ENCODE data around the gene GCSAM. TPM values are rescaled to one million over a fixed set of nuclear protein-coding genes. Genes with fewer than 3 reads are reported as not detected.
A peak's percentile ranks its signal among the peaks of the same experiment; 100 is the strongest.

The GCSAM gene
- total RNA-seq, 2 donors from 2014 or later, result 14.2 to 21.2 TPM

- peaks cover 41% of the 10 kb centered on the region for H3K4me1 Mint-ChIP-seq
- no peaks in the 10 kb centered on the region for H3K9me3 ChIP-seq (ENCODE audit: control insufficient read depth, low read length, poor library complexity, severe bottlenecking)
- DNase-seq (no peak), ATAC-seq (no peak)
- no peaks in the 10 kb centered on the region for H3K27me3 Mint-ChIP-seq
- peak overlapping the region; percentile 100 for H3K27ac Mint-ChIP-seq
- peaks cover 3% of the 10 kb centered on the region for H3K36me3 Mint-ChIP-seq (ENCODE audit: low read depth)
- no peak overlapping the region for H3K4me3 Mint-ChIP-seq
Measured at GRCh38 chr3:112136959-112137693, 4.1 kb upstream of the GCSAM start.

- H3K36me3 Mint-ChIP-seq (ENCODE audit: low read depth), result peaks cover 3% of the 10 kb centered on the region
- peak overlapping the region; percentile 100 for H3K27ac Mint-ChIP-seq
- no peaks in the 10 kb centered on the region for H3K9me3 ChIP-seq (ENCODE audit: control insufficient read depth, low read length, poor library complexity, severe bottlenecking)
- peaks cover 45% of the 10 kb centered on the region for H3K4me1 Mint-ChIP-seq
- H3K4me3 Mint-ChIP-seq, result peak overlapping the region; percentile 25
- ATAC-seq, result no peak
- H3K27me3 Mint-ChIP-seq, result no peaks in the 10 kb centered on the region
- DNase-seq, result no peak
Measured at GRCh38 chr3:112136046-112136445, 3.0 kb upstream of the GCSAM start.

GRCh38 chr3:112134335-112135124, 1.5 kb upstream of the GCSAM start:
- peak overlapping the region; percentile 83 for H3K4me3 Mint-ChIP-seq
- peak; percentile 46 for ATAC-seq

GRCh38 chr3:112133626-112134334, 732 bp upstream of the GCSAM start:
- Mint-ChIP-seq H3K36me3 (ENCODE audit: low read depth) (peaks cover 8% of the 10 kb centered on the region), H3K27me3 (no peaks in the 10 kb centered on the region), H3K27ac (peak overlapping the region; percentile 100), H3K4me1 (peaks cover 66% of the 10 kb centered on the region), H3K4me3 (peak overlapping the region; percentile 99)
- H3K9me3 ChIP-seq (ENCODE audit: control insufficient read depth, low read length, poor library complexity, severe bottlenecking), result no peaks in the 10 kb centered on the region
- DNase-seq (no peak), ATAC-seq (no peak)

More at GRCh38 chr3:112134335-112135124, 1.5 kb upstream of the GCSAM start:
- Mint-ChIP-seq H3K27me3 (no peaks in the 10 kb centered on the region), H3K36me3 (ENCODE audit: low read depth) (peaks cover 8% of the 10 kb centered on the region), H3K27ac (peak overlapping the region; percentile 100), H3K4me1 (peaks cover 58% of the 10 kb centered on the region)
- DNase-seq, result no peak
- no peaks in the 10 kb centered on the region for H3K9me3 ChIP-seq (ENCODE audit: control insufficient read depth, low read length, poor library complexity, severe bottlenecking)

GRCh38 chr3:112132554-112132953, 494 bp downstream of the GCSAM start:
- no peak for ATAC-seq
- Mint-ChIP-seq H3K4me1 (peaks cover 72% of the 10 kb centered on the region), H3K27me3 (no peaks in the 10 kb centered on the region), H3K4me3 (peak overlapping the region; percentile 99), H3K36me3 (ENCODE audit: low read depth) (peaks cover 8% of the 10 kb centered on the region), H3K27ac (peak overlapping the region; percentile 100)
- H3K9me3 ChIP-seq (ENCODE audit: control insufficient read depth, low read length, poor library complexity, severe bottlenecking), result no peaks in the 10 kb centered on the region
- DNase-seq, result no peak

- H3K27me3 Mint-ChIP-seq, result no peaks in the 10 kb centered on the region
- H3K4me1 Mint-ChIP-seq, result peaks cover 69% of the 10 kb centered on the region
- DNase-seq, result no peak
- H3K9me3 ChIP-seq (ENCODE audit: control insufficient read depth, low read length, poor library complexity, severe bottlenecking), result no peaks in the 10 kb centered on the region
- ATAC-seq, result no peak
- H3K36me3 Mint-ChIP-seq (ENCODE audit: low read depth), result peaks cover 8% of the 10 kb centered on the region
- peak overlapping the region; percentile 99 for H3K4me3 Mint-ChIP-seq
- H3K27ac Mint-ChIP-seq, result peak overlapping the region; percentile 100
Measured at GRCh38 chr3:112132088-112132487, 960 bp downstream of the GCSAM start.

GRCh38 chr3:112131111-112131510, 1.9 kb downstream of the GCSAM start:
- Mint-ChIP-seq H3K4me3 (peak overlapping the region; percentile 33), H3K27ac (peak overlapping the region; percentile 95), H3K36me3 (ENCODE audit: low read depth) (peaks cover 8% of the 10 kb centered on the region), H3K27me3 (no peaks in the 10 kb centered on the region), H3K4me1 (peaks cover 72% of the 10 kb centered on the region)
- H3K9me3 ChIP-seq (ENCODE audit: control insufficient read depth, low read length, poor library complexity, severe bottlenecking), result no peaks in the 10 kb centered on the region
- DNase-seq (no peak), ATAC-seq (no peak)

- no peaks in the 10 kb centered on the region for H3K27me3 Mint-ChIP-seq
- ATAC-seq, result no peak
- no peaks in the 10 kb centered on the region for H3K9me3 ChIP-seq (ENCODE audit: control insufficient read depth, low read length, poor library complexity, severe bottlenecking)
- H3K4me3 Mint-ChIP-seq, result peak overlapping the region; percentile 58
- DNase-seq, result no peak
- H3K27ac Mint-ChIP-seq, result peak overlapping the region; percentile 95
- peaks cover 12% of the 10 kb centered on the region for H3K36me3 Mint-ChIP-seq (ENCODE audit: low read depth)
- peaks cover 72% of the 10 kb centered on the region for H3K4me1 Mint-ChIP-seq
Measured at GRCh38 chr3:112130638-112130993, 2.4 kb downstream of the GCSAM start.

GRCh38 chr3:112129925-112130637, 3.0 kb downstream of the GCSAM start:
- Mint-ChIP-seq H3K4me1 (peaks cover 71% of the 10 kb centered on the region), H3K4me3 (peak overlapping the region; percentile 58), H3K27me3 (no peaks in the 10 kb centered on the region), H3K27ac (peak overlapping the region; percentile 95), H3K36me3 (ENCODE audit: low read depth) (peaks cover 13% of the 10 kb centered on the region)
- DNase-seq (no peak), ATAC-seq (no peak)
- no peaks in the 10 kb centered on the region for H3K9me3 ChIP-seq (ENCODE audit: control insufficient read depth, low read length, poor library complexity, severe bottlenecking)

- Mint-ChIP-seq H3K27ac (peak overlapping the region; percentile 95), H3K27me3 (no peaks in the 10 kb centered on the region)
Measured at GRCh38 chr3:112128843-112129727, 4.0 kb downstream of the GCSAM start.

GRCh38 chr3:112127522-112128494, 5.2 kb downstream of the GCSAM start:
- Mint-ChIP-seq H3K4me1 (peaks cover 52% of the 10 kb centered on the region), H3K27ac (peak overlapping the region; percentile 95), H3K36me3 (ENCODE audit: low read depth) (peaks cover 10% of the 10 kb centered on the region), H3K27me3 (no peaks in the 10 kb centered on the region), H3K4me3 (peak overlapping the region; percentile 79)
- ATAC-seq (peak; percentile 8), DNase-seq (no peak)
- no peaks in the 10 kb centered on the region for H3K9me3 ChIP-seq (ENCODE audit: control insufficient read depth, low read length, poor library complexity, severe bottlenecking)

More at GRCh38 chr3:112128843-112129727, 4.0 kb downstream of the GCSAM start:
- H3K9me3 ChIP-seq (ENCODE audit: control insufficient read depth, low read length, poor library complexity, severe bottlenecking), result no peaks in the 10 kb centered on the region
- DNase-seq (peak; percentile 18 to 46 (median 41)), ATAC-seq (peak; percentile 74)
- H3K4me3 Mint-ChIP-seq, result peak overlapping the region; percentile 43
- H3K4me1 Mint-ChIP-seq, result peaks cover 63% of the 10 kb centered on the region
- H3K36me3 Mint-ChIP-seq (ENCODE audit: low read depth), result peaks cover 13% of the 10 kb centered on the region

All from T-helper 17 cell (primary cell).